ENCODE results near the gene DMRT1.

The DMRT1 gene

GRCh38 chr9:1001838-1002237, 160.3 kb downstream of the DMRT1 start:
- in situ Hi-C loops (cut with MboI; ENCODE audit: low pct_unique_long_range_greater_than_20kb, low sequenced_read_pairs, unreplicated experiment) = no loop called here

GRCh38 chr9:1002678-1003077, 161.2 kb downstream of the DMRT1 start:
- in situ Hi-C loops (cut with MboI; ENCODE audit: low pct_unique_long_range_greater_than_20kb, low sequenced_read_pairs, unreplicated experiment) = no loop called here
- DNase-seq (ENCODE audit: low spot score) = no peak
- no peak for TF ChIP-seq CTCF (IDR thresholded peaks at IDR 0.05; ENCODE audit: extremely low read depth, insufficient read depth, missing control alignments)

More at GRCh38 chr9:1001838-1002237, 160.3 kb downstream of the DMRT1 start:
- no peak for TF ChIP-seq CTCF (IDR thresholded peaks at IDR 0.05; ENCODE audit: extremely low read depth, insufficient read depth, missing control alignments)
- no peak for DNase-seq (ENCODE audit: low spot score)

- TF ChIP-seq CTCF (IDR thresholded peaks at IDR 0.05; ENCODE audit: extremely low read depth, insufficient read depth, missing control alignments) = peak; percentile 63
- in situ Hi-C loops (cut with MboI; ENCODE audit: low pct_unique_long_range_greater_than_20kb, low sequenced_read_pairs, unreplicated experiment) = loop anchor here (5.0 kb wide), 1 partner anchor 113 kb away; no protein-coding TSS in a partner anchor
- peak; percentile 46 for DNase-seq (ENCODE audit: low spot score)
Observed at GRCh38 chr9:1005043-1005667, 163.7 kb downstream of the DMRT1 start.

- in situ Hi-C loops (cut with MboI; ENCODE audit: low pct_unique_long_range_greater_than_20kb, low sequenced_read_pairs, unreplicated experiment) = loop anchor here (5.0 kb wide), 1 partner anchor 115 kb away; no protein-coding TSS in a partner anchor
- no peak for DNase-seq (ENCODE audit: low spot score)
- no peak for TF ChIP-seq CTCF (IDR thresholded peaks at IDR 0.05; ENCODE audit: extremely low read depth, insufficient read depth, missing control alignments)
Observed at GRCh38 chr9:1007312-1007711, 165.8 kb downstream of the DMRT1 start.

GRCh38 chr9:1008216-1008615, 166.7 kb downstream of the DMRT1 start:
- in situ Hi-C loops (cut with MboI; ENCODE audit: low pct_unique_long_range_greater_than_20kb, low sequenced_read_pairs, unreplicated experiment) = loop anchor here (5.0 kb wide), 1 partner anchor 116 kb away; no protein-coding TSS in a partner anchor
- DNase-seq (ENCODE audit: low spot score) = no peak

GRCh38 chr9:1009101-1009707, 167.7 kb downstream of the DMRT1 start:
- DNase-seq (ENCODE audit: low spot score) = peak; percentile 70
- in situ Hi-C loops (cut with MboI; ENCODE audit: low pct_unique_long_range_greater_than_20kb, low sequenced_read_pairs, unreplicated experiment) = loop anchor here (5.0 kb wide), 1 partner anchor 117 kb away; no protein-coding TSS in a partner anchor

More at GRCh38 chr9:1008216-1008615, 166.7 kb downstream of the DMRT1 start:
- no peak for TF ChIP-seq CTCF (IDR thresholded peaks at IDR 0.05; ENCODE audit: extremely low read depth, insufficient read depth, missing control alignments)

More at GRCh38 chr9:1009101-1009707, 167.7 kb downstream of the DMRT1 start:
- TF ChIP-seq CTCF (IDR thresholded peaks at IDR 0.05; ENCODE audit: extremely low read depth, insufficient read depth, missing control alignments) = peak; percentile 98
